SKM-1 treated with dmso at 0.1 percent for 144 hours (cell line): ENCODE measurements around the gene GSAP.
"Not testable (repeated sequence)": the region's sequence is repeated elsewhere in the genome, so short reads cannot be mapped to it uniquely, and the experiment has no call there.

Experiments
- DNase-seq: peaks from one replicate; lab custom pipeline; 2025; ENCODE audit not compliant: unreplicated experiment; lab: John Stamatoyannopoulos, UW

Gene GSAP

DNA sequence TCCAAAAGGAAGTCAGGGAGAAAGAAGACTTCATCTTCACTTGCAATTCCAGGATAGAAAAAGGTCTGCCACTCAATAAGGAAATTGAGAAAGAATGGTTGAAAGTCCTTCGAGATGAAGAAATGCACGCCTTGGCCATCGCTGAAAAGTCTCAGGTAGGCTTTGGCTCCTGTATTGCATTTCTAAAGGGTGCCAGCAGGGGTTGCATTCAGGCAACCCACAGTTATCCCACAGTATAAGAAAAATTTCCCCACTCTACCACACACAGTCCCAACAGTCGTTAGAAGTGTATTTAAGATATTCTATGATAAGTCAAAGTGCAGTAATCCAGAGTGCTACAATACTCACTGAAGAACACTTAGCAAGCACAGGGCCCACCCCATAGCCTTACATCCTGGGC is 123.1 kb downstream of the GSAP start:
- DNase-seq, result no peak

DNA sequence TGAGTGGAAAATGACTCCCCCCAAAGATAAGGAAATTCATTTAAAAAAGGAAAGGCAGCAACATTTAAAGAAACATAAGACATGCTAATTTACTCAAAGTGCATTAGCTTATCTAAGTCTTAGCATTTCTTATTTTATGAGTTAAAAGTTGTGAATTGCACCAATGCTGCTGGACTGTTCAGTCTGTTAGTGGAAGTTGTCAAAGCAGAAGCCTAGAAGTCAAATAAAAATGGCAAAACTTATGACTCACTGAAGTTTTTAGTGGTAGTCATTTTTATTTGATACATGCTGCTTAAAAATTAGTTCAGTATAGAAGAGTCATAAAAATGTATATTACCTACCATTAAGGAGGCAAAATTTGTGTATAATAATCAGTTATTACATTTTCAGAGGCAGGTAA is 125.7 kb downstream of the GSAP start:
- no peak for DNase-seq

DNA sequence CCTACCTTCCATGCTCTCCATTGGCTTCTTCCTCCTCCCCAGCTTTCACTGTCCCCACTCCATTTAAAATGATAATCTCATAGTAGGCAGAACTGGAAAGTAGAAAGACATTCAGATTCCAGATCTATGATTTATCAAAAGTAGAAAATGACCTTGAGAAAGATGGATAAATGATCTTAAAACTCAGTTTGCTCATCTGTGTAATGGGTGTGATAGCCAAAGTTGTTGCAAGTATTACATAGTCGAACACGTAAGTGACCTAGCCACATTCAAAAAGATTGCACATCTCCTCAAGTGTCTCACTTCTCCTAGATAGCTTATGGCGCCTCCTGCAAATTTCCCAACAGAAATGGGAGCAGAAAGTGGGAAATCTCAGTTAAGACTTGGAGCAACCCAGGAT is 126.8 kb downstream of the GSAP start:
- DNase-seq, result no peak

DNA sequence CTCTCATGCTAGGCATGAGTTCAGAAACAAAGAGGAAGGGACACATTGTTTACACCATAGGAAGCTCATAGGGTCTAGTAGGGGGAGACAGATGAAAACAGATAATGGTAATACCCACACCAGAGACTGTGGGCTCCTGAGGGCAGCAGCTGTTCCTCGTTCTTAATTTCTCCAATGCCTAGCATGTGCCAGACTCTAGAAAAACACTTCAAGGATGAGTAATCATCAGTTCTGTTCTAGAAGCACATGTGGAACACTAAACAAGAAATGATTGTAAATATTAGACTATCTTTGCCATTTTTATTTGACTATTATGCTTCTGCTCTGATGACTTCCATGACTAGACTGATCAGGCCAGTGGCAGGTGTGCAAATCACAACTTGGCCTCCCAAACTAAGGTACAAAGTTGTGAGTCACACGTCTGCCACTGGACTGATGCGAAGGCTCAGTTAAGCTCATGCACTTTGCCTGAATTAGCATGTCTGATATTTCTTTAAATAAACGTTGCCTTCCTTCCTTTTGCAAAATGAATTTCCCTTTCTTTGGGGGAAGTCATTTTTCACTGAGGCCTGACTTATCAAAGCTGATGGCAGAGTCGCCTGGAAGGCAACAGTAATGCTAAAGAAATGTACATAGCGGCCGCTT is 127.4 kb downstream of the GSAP start:
- no peak for DNase-seq

DNA sequence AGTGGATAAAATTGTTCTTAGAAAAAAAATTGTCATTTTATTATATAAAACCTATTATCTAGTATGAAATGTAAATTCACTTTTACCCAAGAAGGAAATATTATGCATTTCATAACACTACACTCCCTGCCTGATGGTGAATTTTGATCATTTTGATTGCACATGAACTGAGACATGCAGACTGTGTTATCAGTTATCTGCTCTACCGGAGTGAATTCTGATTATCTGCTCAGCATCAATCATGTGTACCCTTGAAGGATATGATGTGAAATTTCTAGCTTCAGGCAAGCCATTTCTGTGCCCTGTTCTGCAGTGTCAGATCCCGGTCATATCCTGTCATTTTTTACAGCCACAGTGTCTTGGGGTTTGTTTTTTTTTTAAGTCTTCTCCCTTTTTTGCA is 131.5 kb downstream of the GSAP start:
- no peak for DNase-seq

DNA sequence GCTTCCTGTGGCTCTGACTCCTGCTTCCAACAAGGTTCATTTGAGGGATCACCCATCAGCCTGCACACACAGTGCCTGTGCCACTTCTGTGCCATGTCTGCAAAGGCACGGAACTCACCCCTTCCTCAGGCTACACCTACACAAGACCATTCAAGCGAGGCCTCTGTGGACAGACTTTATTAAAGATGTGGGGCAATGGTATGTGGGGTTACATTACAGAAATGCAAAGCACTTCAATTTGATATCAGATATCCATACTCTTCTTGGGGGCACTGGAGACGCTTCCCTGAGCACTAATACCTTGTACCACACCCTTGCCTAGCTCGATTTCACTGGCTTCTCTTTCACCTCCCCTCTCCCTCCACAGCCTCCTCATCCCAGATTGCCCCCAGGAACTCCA is 132.1 kb downstream of the GSAP start:
- no peak for DNase-seq

DNA sequence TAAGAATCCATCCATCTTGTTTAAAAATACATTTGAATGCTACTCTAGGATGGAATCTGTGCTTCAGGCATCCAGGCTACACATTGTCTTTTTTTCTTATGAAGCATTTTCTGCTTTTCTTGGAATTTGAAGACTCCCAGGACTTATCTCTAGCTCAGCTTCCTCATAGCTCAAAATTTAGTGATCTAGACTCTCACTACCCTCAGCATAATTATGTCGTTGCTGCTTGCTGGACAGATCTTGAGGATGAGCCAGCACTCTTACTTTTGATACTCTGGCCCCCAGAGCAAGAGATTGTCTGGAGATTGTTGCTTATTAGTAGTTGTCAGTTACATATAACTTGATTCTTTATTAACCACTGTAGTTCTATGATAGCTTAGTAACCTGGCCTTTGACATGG is 133.3 kb downstream of the GSAP start:
- no peak for DNase-seq

DNA sequence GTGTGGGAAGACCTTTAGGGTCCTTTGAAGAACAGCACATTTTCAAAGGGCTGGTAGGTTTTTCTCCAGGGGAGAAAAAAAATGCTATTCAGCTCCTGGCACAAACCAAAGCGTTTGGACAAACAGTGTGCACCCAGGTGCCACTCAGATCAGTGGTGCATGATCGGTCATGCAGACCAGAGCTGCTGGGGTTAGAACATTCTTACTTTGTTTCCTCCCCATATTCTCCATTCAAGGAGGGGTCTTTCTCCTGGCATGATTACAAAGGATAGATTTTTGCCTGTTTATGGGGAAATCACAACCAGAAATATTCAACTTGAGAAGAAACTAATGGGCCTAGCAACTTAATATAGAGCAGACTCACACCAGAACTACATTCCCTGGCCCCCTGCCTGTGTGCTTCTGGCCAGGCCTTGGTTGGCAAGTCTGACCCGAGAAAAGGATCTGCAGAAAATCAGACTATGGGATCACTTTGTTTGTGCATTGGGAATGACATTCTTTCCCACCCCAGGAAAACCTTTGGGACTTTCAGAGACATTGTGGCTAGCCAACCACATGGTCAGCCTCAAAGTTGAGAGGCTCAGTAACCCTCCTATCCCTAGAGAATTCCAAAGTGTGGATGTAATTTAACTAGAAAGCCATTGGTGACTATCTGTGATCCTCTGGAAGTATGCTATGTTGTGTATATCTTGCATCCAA is 134.2 kb downstream of the GSAP start:
- no peak for DNase-seq

DNA sequence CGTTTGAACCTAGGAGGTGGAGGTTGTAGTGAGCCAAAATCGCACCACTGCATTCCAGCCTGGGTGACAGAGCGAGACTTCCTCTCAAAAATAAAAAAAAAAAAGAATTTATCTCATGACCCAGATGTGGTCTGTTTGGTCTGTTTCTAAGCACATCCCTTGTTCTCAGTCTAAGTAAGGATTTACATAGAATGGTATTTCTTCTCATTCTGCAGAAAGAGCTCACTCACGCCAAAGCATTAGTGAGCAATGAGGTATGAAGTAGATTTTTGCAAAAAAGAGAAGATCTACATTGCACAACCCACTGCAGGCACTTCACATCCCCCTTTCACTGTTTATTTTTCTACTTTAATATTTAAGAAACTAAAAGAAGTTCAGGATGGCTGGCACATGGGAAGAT is 140.0 kb downstream of the GSAP start:
- DNase-seq, result peak; percentile 22

DNA sequence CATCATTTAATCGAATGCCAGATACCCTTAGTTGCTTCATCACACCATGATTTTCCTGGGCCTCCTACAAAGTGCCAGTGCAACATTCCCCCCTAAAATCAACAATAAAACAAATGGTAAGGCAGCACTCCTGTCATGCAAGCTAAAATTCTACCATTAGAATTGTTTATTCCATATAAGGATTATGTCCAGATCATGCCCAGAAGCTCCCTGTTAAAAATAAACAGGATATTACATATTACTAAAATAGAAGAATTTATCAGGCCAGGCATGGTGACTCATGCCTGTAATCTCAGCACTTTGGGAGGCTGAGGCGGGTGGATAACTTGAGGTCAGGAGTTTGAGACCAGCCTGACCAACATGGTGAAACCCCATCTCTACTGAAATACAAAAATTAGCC is 140.5 kb downstream of the GSAP start:
- DNase-seq, result not testable (repeated sequence)

DNA sequence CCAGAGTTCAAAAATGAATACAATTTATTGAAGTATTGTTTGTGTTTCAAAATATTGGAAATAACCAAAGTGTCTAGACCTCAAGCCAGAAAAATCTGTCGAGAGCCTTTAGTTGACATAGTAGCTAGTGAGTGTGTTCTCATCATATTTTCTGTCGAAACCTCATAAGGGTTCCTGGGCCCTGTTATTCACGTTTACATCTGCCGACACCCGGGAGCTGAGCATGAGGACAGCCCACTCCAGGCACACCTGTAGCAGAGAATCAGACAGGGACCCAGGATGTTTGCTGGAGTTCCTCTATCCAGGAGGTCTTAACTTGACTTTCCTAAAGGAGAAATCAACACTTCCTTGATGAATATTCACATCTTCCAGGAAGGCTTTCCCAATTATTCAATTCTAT is 144.4 kb downstream of the GSAP start:
- no peak for DNase-seq

DNA sequence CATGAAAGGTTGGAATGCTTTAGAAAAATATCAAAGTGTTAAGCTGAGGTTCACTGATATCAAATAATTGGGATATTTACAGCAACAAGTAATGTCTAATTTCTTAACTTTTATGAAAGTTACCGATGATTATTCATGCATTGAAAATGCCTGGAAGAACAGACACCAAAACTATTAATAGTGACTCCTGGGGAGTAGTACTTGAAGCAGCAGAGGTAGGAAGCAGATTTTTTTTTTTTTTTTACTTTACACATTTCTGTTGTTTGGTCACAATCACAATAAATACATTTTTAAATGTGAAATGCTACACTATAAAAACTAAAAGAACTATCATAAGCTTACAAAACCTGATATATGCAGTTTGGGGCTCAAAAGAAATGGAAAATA is 146.1 kb downstream of the GSAP start:
- no peak for DNase-seq

DNA sequence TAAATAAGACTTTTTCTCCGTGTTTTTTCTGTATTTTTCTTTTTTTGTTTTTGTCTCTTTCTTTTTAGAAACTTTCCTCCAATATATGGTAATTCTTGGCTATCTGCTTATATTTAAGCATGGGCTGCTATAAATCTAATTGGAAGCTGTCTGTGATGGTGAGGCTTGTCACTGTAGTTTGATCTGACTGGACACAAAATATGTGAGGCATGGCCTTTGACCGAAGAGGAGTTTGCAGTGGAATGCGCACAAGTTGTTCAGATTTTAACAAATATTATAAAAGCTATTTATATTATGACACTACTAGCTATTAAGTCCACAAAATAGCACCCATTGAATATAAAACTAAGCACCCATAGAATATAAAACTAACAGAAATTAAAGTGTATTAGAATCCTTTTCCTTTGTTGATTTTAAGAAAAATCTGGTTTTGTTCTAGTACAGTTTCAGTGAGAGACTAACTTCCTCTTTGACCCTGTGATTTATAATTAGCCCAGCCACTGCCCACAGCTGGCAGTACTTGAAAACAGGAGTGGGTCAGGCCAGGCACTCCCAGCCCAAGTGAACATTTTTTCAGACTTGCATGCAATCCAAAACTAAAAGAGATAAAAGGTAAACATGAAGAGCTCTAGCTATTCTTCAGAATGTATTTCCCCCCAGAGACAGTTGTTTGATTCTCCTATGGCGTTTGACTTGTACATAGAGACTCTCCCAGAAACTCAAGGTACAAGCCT is 146.6 kb downstream of the GSAP start:
- peak; percentile 37 for DNase-seq

DNA sequence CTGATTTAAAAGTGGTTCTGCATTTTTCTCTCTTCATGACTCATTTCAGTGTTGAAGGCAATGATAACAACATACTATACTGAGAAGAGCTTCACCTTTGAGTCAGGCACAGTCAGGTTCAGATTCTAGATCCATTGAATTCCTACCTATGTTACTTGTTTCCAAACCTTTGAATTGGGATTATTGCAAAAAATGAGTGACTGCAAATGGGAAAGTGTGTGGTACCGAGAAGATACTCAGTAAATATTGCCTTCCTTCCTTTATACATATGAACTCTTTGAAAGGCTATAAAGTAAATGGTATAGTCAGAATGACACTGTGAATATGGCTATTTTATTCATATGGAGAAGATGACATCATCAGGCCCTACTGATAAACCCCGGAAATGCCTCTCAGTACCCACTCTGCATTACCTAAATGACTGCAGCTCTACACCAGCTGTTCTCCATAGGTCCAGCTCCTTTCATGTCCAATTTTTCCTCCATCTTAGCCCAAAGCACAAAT is 149.8 kb downstream of the GSAP start:
- DNase-seq, result no peak

DNA sequence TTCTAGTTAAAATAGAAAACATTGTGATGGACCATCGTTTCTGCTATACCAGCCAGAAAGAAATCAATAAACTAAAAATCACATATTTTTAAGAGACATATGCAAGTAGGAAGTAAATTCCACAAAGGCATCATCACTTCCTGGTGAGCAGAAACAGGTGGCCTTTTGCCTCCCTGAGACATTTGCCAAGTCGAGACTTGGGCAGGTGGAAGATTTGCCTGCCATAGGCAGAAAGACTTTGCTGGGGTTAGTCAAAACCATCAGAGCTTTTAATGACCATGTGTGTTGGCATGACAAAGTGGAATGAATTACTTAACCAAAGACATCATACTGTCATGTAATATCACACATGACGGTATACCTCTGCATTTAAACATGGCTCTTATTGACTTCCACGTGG is 150.5 kb downstream of the GSAP start:
- DNase-seq, result no peak

DNA sequence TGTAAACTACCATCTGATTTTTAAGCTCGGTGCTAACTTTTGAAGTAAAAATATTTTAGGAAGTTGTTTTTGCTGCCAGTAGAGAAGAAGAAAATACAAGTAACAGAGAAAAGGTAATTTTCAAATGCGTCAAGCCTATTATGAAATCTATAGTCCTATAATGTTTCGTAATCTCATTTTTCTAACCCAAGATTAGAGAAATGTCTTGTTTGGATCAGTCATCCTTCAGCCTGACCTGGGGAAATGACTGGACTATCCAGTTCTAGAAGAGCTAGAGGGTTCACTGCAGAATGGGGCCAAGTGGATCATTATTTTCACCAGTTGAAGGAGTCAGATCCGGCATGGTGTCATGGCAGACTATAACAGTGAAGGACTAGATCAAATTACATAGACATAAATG is 153.8 kb downstream of the GSAP start:
- no peak for DNase-seq
